ENCODE measurements around the gene SPATA1. TPM values are rescaled to one million over a fixed set of nuclear protein-coding genes. Genes with fewer than 3 reads are reported as not detected.
"Not testable (repeated sequence)": the region's sequence is repeated elsewhere in the genome, so short reads cannot be mapped to it uniquely, and the experiment has no call there.

Gene SPATA1
- total RNA-seq, 1 donor from 2014 or later, result not detected

DNA sequence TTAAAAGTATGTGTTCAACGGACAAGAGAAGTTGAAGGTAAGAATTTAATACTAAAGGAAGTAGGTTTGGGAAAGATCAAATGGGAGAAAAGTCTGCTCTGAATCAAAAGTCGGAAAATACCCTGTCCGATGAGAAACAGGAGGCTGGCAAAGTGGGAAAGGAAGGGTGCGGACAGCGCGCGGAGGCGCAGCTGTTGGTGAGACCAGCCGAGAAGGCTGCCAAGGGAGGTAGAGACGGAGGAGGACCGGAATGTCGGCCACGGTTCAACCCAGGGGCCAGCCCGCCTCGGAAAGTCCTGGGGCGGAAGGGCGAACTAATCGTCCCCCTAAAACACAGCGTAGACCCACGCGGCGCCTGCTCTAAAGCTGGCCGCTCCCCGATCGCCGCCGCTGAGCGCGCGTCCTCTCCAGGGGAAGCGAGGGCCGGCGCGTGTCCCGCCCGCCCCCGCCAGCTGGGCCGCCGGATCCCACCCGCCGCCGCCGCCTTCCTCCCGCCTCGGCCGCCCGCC lies 639 bp upstream of the SPATA1 start:
- DNase-seq (ENCODE audit: low read depth), result no peak
- peak overlapping the region; percentile 96 for H3K4me3 ChIP-seq (ENCODE audit: low read depth, low read length)
- no peaks in the 10 kb centered on the region for H3K27me3 ChIP-seq (ENCODE audit: control insufficient read depth, insufficient read depth, low read length)
- no peaks in the 10 kb centered on the region for H3K36me3 ChIP-seq (ENCODE audit: control insufficient read depth, insufficient read depth, low read length)
- TF ChIP-seq, protein P1, sequence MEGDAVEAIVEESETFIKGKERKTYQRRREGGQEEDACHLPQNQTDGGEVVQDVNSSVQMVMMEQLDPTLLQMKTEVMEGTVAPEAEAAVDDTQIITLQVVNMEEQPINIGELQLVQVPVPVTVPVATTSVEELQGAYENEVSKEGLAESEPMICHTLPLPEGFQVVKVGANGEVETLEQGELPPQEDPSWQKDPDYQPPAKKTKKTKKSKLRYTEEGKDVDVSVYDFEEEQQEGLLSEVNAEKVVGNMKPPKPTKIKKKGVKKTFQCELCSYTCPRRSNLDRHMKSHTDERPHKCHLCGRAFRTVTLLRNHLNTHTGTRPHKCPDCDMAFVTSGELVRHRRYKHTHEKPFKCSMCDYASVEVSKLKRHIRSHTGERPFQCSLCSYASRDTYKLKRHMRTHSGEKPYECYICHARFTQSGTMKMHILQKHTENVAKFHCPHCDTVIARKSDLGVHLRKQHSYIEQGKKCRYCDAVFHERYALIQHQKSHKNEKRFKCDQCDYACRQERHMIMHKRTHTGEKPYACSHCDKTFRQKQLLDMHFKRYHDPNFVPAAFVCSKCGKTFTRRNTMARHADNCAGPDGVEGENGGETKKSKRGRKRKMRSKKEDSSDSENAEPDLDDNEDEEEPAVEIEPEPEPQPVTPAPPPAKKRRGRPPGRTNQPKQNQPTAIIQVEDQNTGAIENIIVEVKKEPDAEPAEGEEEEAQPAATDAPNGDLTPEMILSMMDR (IDR thresholded peaks at IDR 0.05; ENCODE audit: insufficient read depth, low read length, poor library complexity, severe bottlenecking), result no peak

DNA sequence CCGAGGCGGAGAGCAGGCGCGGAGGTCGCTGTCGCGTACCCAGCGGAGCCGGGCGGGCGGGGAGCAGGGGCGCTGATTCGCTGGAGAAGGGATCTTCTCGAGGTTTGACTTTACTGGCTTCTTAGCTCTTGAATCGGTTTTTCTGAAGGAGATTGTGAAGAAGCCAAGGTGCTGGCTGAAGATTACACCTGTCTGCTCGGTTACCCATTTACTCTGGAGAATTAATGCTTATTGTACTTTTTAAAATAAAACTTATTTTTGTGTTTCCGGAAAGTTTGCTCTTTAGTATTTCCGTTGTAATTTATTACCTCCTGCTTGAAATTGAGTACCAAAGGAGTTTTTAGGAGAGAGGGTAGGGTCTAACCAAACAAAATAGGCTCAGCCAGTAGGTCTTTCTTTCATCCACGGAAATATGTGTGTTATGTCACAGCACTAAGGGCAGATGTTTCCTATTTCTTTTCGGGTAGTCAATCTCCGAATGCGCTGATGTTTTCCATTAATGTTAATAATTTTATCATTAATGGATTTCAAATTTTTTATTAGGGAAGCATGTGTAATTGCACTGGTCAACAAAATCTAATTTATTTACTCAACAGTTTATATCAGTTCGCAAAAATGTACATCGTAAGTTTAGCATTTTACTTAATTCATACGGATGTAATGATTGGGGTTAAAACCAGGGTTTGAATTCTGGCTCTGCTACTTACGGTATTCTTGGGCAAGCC lies 705 bp downstream of the SPATA1 start:
- no peaks in the 10 kb centered on the region for H3K36me3 ChIP-seq (ENCODE audit: control insufficient read depth, insufficient read depth, low read length)
- no peaks in the 10 kb centered on the region for H3K27me3 ChIP-seq (ENCODE audit: control insufficient read depth, insufficient read depth, low read length)
- peak overlapping the region; percentile 96 for H3K4me3 ChIP-seq (ENCODE audit: low read depth, low read length)
- no peak for DNase-seq (ENCODE audit: low read depth)
- TF ChIP-seq, protein P1 (IDR thresholded peaks at IDR 0.05; ENCODE audit: insufficient read depth, low read length, poor library complexity, severe bottlenecking), result no peak

DNA sequence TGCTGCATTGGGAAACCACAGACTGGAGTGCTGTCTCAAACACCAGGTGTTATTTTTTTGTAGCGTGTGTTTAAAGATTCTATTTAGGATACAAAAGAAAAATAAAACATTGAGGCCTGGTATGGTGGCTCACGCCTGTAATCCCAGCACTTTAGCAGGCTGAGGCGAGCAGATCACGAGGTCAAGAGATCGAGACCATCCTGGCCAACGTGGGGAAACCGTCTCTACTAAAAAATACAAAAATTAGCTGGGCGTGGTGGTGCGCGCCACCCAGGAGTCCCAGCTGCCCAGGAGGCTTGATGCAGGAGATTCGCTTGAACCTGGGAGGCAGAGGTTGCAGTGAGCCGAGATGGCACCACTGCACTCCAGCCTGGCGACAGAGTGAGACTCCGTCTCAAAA lies 1.7 kb downstream of the SPATA1 start:
- not testable (repeated sequence) for H3K36me3 ChIP-seq (ENCODE audit: control insufficient read depth, insufficient read depth, low read length); H3K4me3 ChIP-seq (ENCODE audit: low read depth, low read length); H3K27me3 ChIP-seq (ENCODE audit: control insufficient read depth, insufficient read depth, low read length); DNase-seq (ENCODE audit: low read depth)

DNA sequence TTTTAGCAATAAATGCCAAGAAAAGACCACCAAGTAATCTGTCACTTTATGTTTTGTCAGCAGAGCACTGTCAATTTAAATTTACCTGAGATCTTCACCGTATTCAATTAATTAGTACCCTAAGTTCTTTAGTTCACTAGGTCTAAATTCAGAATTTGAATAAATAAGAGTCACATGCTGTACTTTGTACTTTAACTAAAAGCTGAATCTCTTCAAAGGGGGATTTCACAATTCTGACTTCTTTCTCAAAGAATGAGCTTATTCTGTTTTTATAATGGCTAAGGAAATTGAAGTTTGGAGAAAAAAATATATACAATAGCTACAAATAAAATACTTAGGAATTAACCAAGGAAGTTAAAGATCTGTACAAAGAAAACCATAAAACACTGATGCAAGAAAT lies 2.3 kb downstream of the SPATA1 start:
- H3K4me3 ChIP-seq (ENCODE audit: low read depth, low read length), result no peak overlapping the region
- no peaks in the 10 kb centered on the region for H3K36me3 ChIP-seq (ENCODE audit: control insufficient read depth, insufficient read depth, low read length)
- TF ChIP-seq, protein P1 (IDR thresholded peaks at IDR 0.05; ENCODE audit: insufficient read depth, low read length, poor library complexity, severe bottlenecking), result no peak
- DNase-seq (ENCODE audit: low read depth), result no peak
- no peaks in the 10 kb centered on the region for H3K27me3 ChIP-seq (ENCODE audit: control insufficient read depth, insufficient read depth, low read length)

DNA sequence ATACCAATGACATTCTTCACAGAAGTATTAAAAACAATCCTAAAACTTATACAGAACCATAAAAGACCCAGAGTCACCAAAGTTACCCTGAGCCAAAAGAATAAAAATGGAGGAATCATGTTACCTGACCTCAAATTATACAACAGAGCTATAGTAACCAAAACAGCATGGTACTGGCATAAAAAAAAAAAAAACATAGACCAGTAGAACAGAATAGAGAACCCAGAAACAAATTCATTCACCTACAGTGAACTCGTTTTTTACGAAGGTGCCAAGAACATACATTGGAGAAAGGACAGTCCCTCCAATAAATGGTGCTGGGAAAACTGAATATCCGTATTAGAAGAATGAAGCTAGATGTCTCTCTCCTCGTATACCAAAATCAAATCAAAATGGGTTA lies 2.8 kb downstream of the SPATA1 start:
- no peaks in the 10 kb centered on the region for H3K27me3 ChIP-seq (ENCODE audit: control insufficient read depth, insufficient read depth, low read length)
- no peak overlapping the region for H3K4me3 ChIP-seq (ENCODE audit: low read depth, low read length)
- DNase-seq (ENCODE audit: low read depth), result no peak
- TF ChIP-seq, protein P1 (IDR thresholded peaks at IDR 0.05; ENCODE audit: insufficient read depth, low read length, poor library complexity, severe bottlenecking), result no peak
- no peaks in the 10 kb centered on the region for H3K36me3 ChIP-seq (ENCODE audit: control insufficient read depth, insufficient read depth, low read length)

DNA sequence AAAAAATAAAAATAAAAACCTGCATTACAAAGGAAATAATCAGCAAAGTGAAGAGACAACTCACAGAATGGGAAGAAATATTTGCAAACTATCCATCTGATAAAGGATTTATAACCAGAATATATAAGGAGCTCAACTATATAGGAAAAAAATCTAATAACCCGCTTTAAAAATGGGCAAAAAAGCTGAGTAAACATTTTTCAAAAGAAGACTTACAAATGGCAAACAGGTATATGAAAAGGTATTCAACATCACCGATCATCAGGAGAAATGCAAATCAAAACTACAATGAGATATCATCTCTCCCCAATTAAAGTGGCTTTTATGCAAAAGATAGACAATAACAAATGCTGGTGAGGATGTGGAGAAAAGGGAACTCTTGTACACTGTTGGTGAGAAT lies 4.0 kb downstream of the SPATA1 start:
- TF ChIP-seq, protein P1 (IDR thresholded peaks at IDR 0.05; ENCODE audit: insufficient read depth, low read length, poor library complexity, severe bottlenecking), result no peak
- H3K4me3 ChIP-seq (ENCODE audit: low read depth, low read length), result no peak overlapping the region
- no peaks in the 10 kb centered on the region for H3K36me3 ChIP-seq (ENCODE audit: control insufficient read depth, insufficient read depth, low read length)
- DNase-seq (ENCODE audit: low read depth), result no peak
- H3K27me3 ChIP-seq (ENCODE audit: control insufficient read depth, insufficient read depth, low read length), result no peaks in the 10 kb centered on the region

Measured in kidney epithelial cell (primary cell).